Activated CD4-positive, alpha-beta T cell treated with anti-CD3 and anti-CD28 coated beads, Interleukin-2, amount 50 U/mL, for 24 hours (primary cell): ENCODE results near the gene F7.

Experiments used
- DNase-seq, 2 donors: peaks; one replicate each; pipeline ENCODE4 v3.0.0-alpha.2; 2020; ENCODE audit warnings: low read depth in 1 of 2, low spot score in 1 of 2

Gene F7

GRCh38 chr13:113129921-113130750 lies 24.5 kb downstream of the F7 start:
- no peak for DNase-seq

GRCh38 chr13:113135281-113135760 lies 29.7 kb downstream of the F7 start:
- no peak for DNase-seq

- DNase-seq = no peak
Measured at GRCh38 chr13:113137691-113138298, 32.2 kb downstream of the F7 start.

GRCh38 chr13:113138792-113139551 lies 33.4 kb downstream of the F7 start:
- DNase-seq = no peak

GRCh38 chr13:113139577-113139976 lies 34.0 kb downstream of the F7 start:
- DNase-seq = no peak

- DNase-seq = no peak
Measured at GRCh38 chr13:113140677-113141600, 35.3 kb downstream of the F7 start.

- no peak for DNase-seq
Measured at GRCh38 chr13:113141601-113141970, 36.0 kb downstream of the F7 start.

- DNase-seq = no peak
Measured at GRCh38 chr13:113142876-113143275, 37.3 kb downstream of the F7 start.

- DNase-seq = no peak
Measured at GRCh38 chr13:113143466-113144254, 38.1 kb downstream of the F7 start.

GRCh38 chr13:113144255-113144629 lies 38.7 kb downstream of the F7 start:
- DNase-seq = no peak

- no peak for DNase-seq
Measured at GRCh38 chr13:113145496-113145895, 39.9 kb downstream of the F7 start.

- no peak for DNase-seq
Measured at GRCh38 chr13:113145911-113146598, 40.5 kb downstream of the F7 start.

GRCh38 chr13:113146750-113147149 lies 41.2 kb downstream of the F7 start:
- DNase-seq = no peak

- no peak for DNase-seq
Measured at GRCh38 chr13:113147206-113147605, 41.6 kb downstream of the F7 start.

GRCh38 chr13:113148407-113148806 lies 42.8 kb downstream of the F7 start:
- no peak for DNase-seq

GRCh38 chr13:113148940-113149503 lies 43.4 kb downstream of the F7 start:
- no peak for DNase-seq

GRCh38 chr13:113149711-113150549 lies 44.3 kb downstream of the F7 start:
- no peak for DNase-seq
